HCT116 (cell line): ENCODE data around the gene CKAP2L. TPM values are rescaled to one million over a fixed set of nuclear protein-coding genes. Genes with fewer than 3 reads are reported as not detected.

Experiments
- ATAC-seq: fragments of 200-7000 bp; cut with Tn5 transposase; 2 replicates; pipeline ENCODE4 v1.9.1; 2020; ENCODE audit warnings: mild to moderate bottlenecking, moderate library complexity
- BruUV-seq: library from RNA; stranded (reverse); fragments of 400-500 nt; replicated peaks from 2 replicates; lab custom pipeline; 2021; lab: Mats Ljungman, UMichigan
- CTCF ChIA-PET: fragments of 300-600 bp; sonication (Branson Sonifier 250); formaldehyde crosslinking; loops from one replicate; lab custom pipeline; 2021; ENCODE audit warnings: antibody characterized with exemption; lab: Charles Lee
- POLR2A ChIA-PET: fragments of 300-600, 350-600 bp; sonication (Branson Sonifier 250); formaldehyde crosslinking; loops from one replicate; lab custom pipeline; 2021; ENCODE audit warnings: antibody characterized with exemption; lab: Charles Lee
- RAD21 ChIA-PET, 2 experiments: fragments of 300-600 bp; sonication (Branson Sonifier 250); formaldehyde crosslinking; loops; one replicate each; lab custom pipeline; 2023; ENCODE audit warnings: low total read pairs in 2 of 2; ENCODE audit not compliant: uncharacterized antibody in 2 of 2, unreplicated experiment in 2 of 2, low non-redundant PET in 1 of 2; lab: Charles Lee
- DNase-seq: peaks from one replicate; pipeline ENCODE4 v3.0.0-alpha.2; 2010; ENCODE audit warnings: low read depth, low spot score
- H2AFZ ChIP-seq: fragments of 200-600 bp; shearing (Covaris generic), sonication (generic); 2 replicates; pipeline ENCODE4 v1.6.1; 2017; ENCODE audit warnings: low read depth, mixed run types, mixed read lengths, antibody characterized with exemption, low read length; ENCODE audit not compliant: poor library complexity, severe bottlenecking
- H3K27ac ChIP-seq: 2 replicates; pipeline ENCODE4 v1.5.1; 2012; ENCODE audit warnings: low read depth, low read length
- H3K27me3 ChIP-seq: fragments of 200-600 bp; sonication (generic); 2 replicates; pipeline ENCODE4 v1.6.1; 2016; ENCODE audit warnings: mixed run types, low read length, mixed read lengths; ENCODE audit not compliant: insufficient read depth
- H3K36me3 ChIP-seq, 2 experiments: fragments of 200-500 bp in 1 of 2; fragments of 200-600 bp in 1 of 2; sonication (Bioruptor generic) in 1 of 2; sonication (generic) in 1 of 2; 2 replicates each; pipeline versions ENCODE4 v1.5.1 to v1.6.1; 2014 to 2016; ENCODE audit warnings: low read length in 2 of 2, inconsistent platforms in 1 of 2, mixed read lengths in 1 of 2, mixed run types in 1 of 2; ENCODE audit not compliant: insufficient read depth in 2 of 2, control insufficient read depth in 1 of 2
- H3K4me1 ChIP-seq, 2 experiments: fragments of 200-600 bp in 1 of 2; sonication (generic) in 1 of 2; 2 replicates each; pipeline versions ENCODE4 v1.5.1 to v1.6.1; 2012 to 2017; ENCODE audit warnings: low read length in 2 of 2, inconsistent platforms in 1 of 2, mild to moderate bottlenecking in 1 of 2, mixed read lengths in 1 of 2, mixed run types in 1 of 2, moderate library complexity in 1 of 2; ENCODE audit not compliant: insufficient read depth in 2 of 2, control insufficient read depth in 1 of 2
- H3K4me2 ChIP-seq: fragments of 200-600 bp; sonication (generic); 2 replicates; pipeline ENCODE4 v1.6.1; 2017; ENCODE audit warnings: mixed run types, low read length, mixed read lengths
- H3K4me3 ChIP-seq, 2 experiments: fragments of 200-600 bp in 1 of 2; sonication (generic) in 1 of 2; replicated peaks in 1 of 2; 2 replicates each; pipeline ENCODE4 v1.5.1; 2011 to 2016; ENCODE audit warnings: low read length in 2 of 2, control low read depth in 1 of 2, low read depth in 1 of 2, mild to moderate bottlenecking in 1 of 2, mixed read lengths in 1 of 2, mixed run types in 1 of 2
- H3K79me2 ChIP-seq: fragments of 200-600 bp; sonication (generic); 2 replicates; pipeline ENCODE4 v1.6.1; 2017; ENCODE audit warnings: mild to moderate bottlenecking, mixed run types, low read length, moderate library complexity, mixed read lengths; ENCODE audit not compliant: insufficient read depth
- H3K9ac ChIP-seq: fragments of 200-600 bp; sonication (generic); 2 replicates; pipeline ENCODE4 v1.6.1; 2016; ENCODE audit warnings: low read length, mixed read lengths
- H3K9me2 ChIP-seq: fragments of 200-600 bp; sonication (generic), shearing (Covaris generic); 2 replicates; pipeline ENCODE4 v1.6.1; 2017; ENCODE audit warnings: mixed run types, mild to moderate bottlenecking, moderate library complexity; ENCODE audit not compliant: insufficient read depth
- H3K9me3 ChIP-seq, 2 experiments: fragments of 200-500 bp in 1 of 2; fragments of 200-600 bp in 1 of 2; sonication (Bioruptor generic) in 1 of 2; sonication (generic) in 1 of 2; 2 replicates each; pipeline ENCODE4 v1.6.1; 2014 to 2017; ENCODE audit warnings: low read length in 2 of 2, mixed read lengths in 2 of 2, inconsistent platforms in 1 of 2, low read depth in 1 of 2, mild to moderate bottlenecking in 1 of 2, mixed run types in 1 of 2, moderate library complexity in 1 of 2; ENCODE audit not compliant: control insufficient read depth in 1 of 2, insufficient read depth in 1 of 2
- H4K20me1 ChIP-seq: fragments of 200-600 bp; sonication (generic), shearing (Covaris generic); 2 replicates; pipeline ENCODE4 v1.6.1; 2017; ENCODE audit warnings: mixed run types, mild to moderate bottlenecking, moderate library complexity; ENCODE audit not compliant: insufficient read depth
- ELF1 ChIP-seq: IDR thresholded peaks from 2 replicates; pipeline ENCODE4 v1.6.1; 2012; ENCODE audit warnings: low read depth, borderline replicate concordance
- EZH2 ChIP-seq: fragments of 200-600 bp; sonication (generic); IDR thresholded peaks from 2 replicates; pipeline ENCODE4 v1.6.1; 2017; ENCODE audit warnings: antibody characterized with exemption, mixed run types
- EZH2phosphoT487 ChIP-seq: fragments of 200-600 bp; IDR thresholded peaks from 2 replicates; pipeline ENCODE4 v1.6.1; 2018; ENCODE audit warnings: antibody characterized with exemption, borderline replicate concordance
- FOSL1 ChIP-seq: IDR thresholded peaks from 2 replicates; pipeline ENCODE4 v1.6.1; 2012; ENCODE audit warnings: low read depth
- JUND ChIP-seq: IDR thresholded peaks from 2 replicates; pipeline ENCODE4 v1.6.1; 2012
- SIN3A ChIP-seq: IDR thresholded peaks from 2 replicates; pipeline ENCODE4 v1.6.1; 2012; ENCODE audit warnings: low read depth
- SP1 ChIP-seq: IDR thresholded peaks from 2 replicates; pipeline ENCODE4 v1.6.1; 2012; ENCODE audit warnings: low read depth
- SRF ChIP-seq: IDR thresholded peaks from 2 replicates; pipeline ENCODE4 v1.6.1; 2012; ENCODE audit warnings: low read depth
- intact Hi-C: fragments of 100-400 bp; cut with micrococcal nuclease; formaldehyde crosslinking; loops from 2 replicates; pipeline ENCODE4 v1.10.0; 2022
- total RNA-seq: library from RNA; stranded (reverse); gene quantifications from one replicate; pipeline ENCODE4 v1.2.1, GENCODE V29; 2021; ENCODE audit not compliant: unreplicated experiment
- TF ChIP-seq, protein P1 (sequence below): IDR thresholded peaks from 2 replicates; pipeline ENCODE4 v1.6.1; 2012

The CKAP2L gene
- total RNA-seq, 1 experiment from 2014 or later = 27.5 TPM

DNA sequence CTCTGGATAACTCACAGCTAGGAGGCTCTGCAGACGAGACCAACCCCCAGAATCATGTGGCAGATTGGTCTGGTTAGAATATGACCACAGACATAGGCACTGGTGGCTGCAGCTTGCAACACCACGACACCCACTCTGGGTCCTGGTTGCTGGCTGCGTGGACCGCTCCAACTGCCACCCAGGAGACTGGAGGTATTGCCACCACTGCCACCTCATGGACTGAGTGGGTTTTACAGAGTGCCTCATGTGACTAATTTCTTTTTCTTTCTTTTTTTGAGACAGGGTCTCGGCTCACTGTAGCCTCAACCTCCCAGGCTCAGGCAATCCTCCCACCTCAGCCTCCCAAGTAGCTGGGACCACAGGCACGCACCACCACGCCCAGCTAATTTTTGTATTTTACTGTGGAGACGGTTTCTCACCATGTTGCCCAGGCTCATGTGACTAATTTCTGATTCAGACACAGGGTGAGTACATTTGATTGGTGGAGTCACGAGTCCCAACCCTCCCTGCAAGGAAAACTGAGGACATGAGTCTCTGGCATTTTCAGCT is 73.5 kb downstream of the CKAP2L start (continued):
- TF ChIP-seq SIN3A (no peak), EZH2phosphoT487 (no peak), EZH2 (no peak), ELF1 (no peak)
- TF ChIP-seq, protein P1, sequence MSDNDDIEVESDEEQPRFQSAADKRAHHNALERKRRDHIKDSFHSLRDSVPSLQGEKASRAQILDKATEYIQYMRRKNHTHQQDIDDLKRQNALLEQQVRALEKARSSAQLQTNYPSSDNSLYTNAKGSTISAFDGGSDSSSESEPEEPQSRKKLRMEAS = peak; percentile 66

DNA sequence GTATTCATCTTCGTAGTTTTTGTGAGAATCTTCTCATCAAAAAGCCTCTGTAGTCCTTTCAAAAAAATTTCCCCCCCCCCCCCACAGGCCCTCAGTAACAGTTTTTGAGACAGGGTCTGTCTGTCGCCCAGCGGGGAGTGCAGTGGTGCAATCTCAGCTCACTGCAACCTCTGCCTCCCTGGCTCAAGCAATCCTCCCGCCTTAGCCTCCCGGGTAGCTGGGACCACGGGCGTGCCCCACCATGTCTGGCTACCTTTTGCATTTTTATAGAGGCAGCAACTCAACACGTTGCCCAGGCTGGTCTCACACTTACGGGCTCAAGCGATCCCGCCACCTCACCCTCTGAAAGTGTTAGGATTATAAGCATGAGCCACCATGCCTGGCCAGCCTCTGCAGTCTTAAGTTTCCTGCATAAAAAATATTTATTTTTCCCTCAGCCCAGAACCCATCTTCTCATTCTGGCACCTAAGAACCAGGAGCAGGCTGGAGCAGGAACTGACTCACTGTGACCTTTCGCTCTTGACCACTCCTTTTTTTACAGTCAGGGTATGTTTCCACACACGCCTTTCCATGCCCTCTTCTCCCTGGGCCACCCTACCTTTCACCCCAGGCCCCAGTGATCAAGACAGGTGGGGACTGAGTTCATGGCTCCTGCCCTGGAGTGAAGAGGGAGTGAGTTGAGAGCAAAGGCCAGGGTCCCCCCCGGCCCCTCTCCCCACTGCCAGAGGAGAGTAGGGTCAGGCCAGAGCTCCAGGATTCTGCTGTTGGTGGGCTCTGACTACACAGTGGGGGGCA is 76.1 kb downstream of the CKAP2L start:
- peak overlapping the region; percentile 58 for H3K4me2 ChIP-seq
- no peak overlapping the region for H3K27ac ChIP-seq
- no peaks in the 10 kb centered on the region for H4K20me1 ChIP-seq
- ATAC-seq = no peak
- intact Hi-C loops = no loop called here
- CTCF ChIA-PET = interaction anchor here (1.3 kb wide), 1 partner anchor 62 kb away, joined by 3 read pairs; no protein-coding TSS in a partner anchor
- H3K9me2 ChIP-seq = no peaks in the 10 kb centered on the region
- peak overlapping the region; percentile 21; the same call in 1 of the 2 replicates for H3K9ac ChIP-seq
- no peaks in the 10 kb centered on the region for H3K79me2 ChIP-seq
- H2AFZ ChIP-seq = peak overlapping the region; percentile 24
- H3K27me3 ChIP-seq = no peaks in the 10 kb centered on the region
- no peaks in the 10 kb centered on the region for H3K9me3 ChIP-seq
- peaks cover 35 to 48% of the 10 kb centered on the region in 2 experiments for H3K4me1 ChIP-seq
- no peak for DNase-seq
- H3K4me3 ChIP-seq = no peak overlapping the region; a peak in 1 of 4 replicates
- RAD21 ChIA-PET = no interaction called here
- no TSS peak for BruUV-seq
- TF ChIP-seq FOSL1 (0 out of 2 replicates have a peak, but pooled peaks have one; percentile 3), JUND (0 out of 2 replicates have a peak, but pooled peaks have one; percentile 14), SIN3A (no peak), SRF (no peak), SP1 (0 out of 2 replicates have a peak, but pooled peaks have one; percentile 35)
- TF ChIP-seq, all 23 proteins: peak for 3
- no peaks in the 10 kb centered on the region for H3K36me3 ChIP-seq
- POLR2A ChIA-PET = no interaction called here
